WTC11 (cell line): ENCODE results near the gene WDR7.

Source experiments
- ATF2 ChIP-seq: sonication (generic); formaldehyde crosslinking; IDR thresholded peaks from 2 replicates; pipeline ENCODE4 v1.8.1; 2022; ENCODE audit warnings: low read depth, missing genetic modification reagents, borderline replicate concordance
- CTCF ChIP-seq: fragments of 200-600 bp; IDR thresholded peaks from 2 replicates; pipeline ENCODE4 v1.8.0; 2022; ENCODE audit warnings: antibody characterized with exemption
- ELF4 ChIP-seq: sonication (generic); formaldehyde crosslinking; IDR thresholded peaks from 2 replicates; pipeline ENCODE4 v1.8.1; 2022; ENCODE audit warnings: low read depth, mild to moderate bottlenecking, moderate library complexity, missing genetic modification reagents
- HMGA2 ChIP-seq: fragments of 250-450 bp; sonication (Bioruptor Pico); IDR thresholded peaks from 2 replicates; pipeline ENCODE4 v1.4.0; 2021; ENCODE audit warnings: mild to moderate bottlenecking, moderate library complexity
- STAT6 ChIP-seq: sonication (generic); formaldehyde crosslinking; conservative IDR thresholded peaks from 2 replicates; pipeline ENCODE4 v1.8.1; 2023; ENCODE audit warnings: mild to moderate bottlenecking, low read depth, missing genetic modification reagents, moderate library complexity
- ZNF232 ChIP-seq: sonication (generic); formaldehyde crosslinking; IDR thresholded peaks from 2 replicates; pipeline ENCODE4 v1.8.0; 2022; ENCODE audit warnings: mild to moderate bottlenecking, missing genetic modification reagents
- ZNF423 ChIP-seq: fragments of 250-450 bp; sonication (Bioruptor Pico); IDR thresholded peaks from 2 replicates; pipeline ENCODE4 v2.1.2; 2022; ENCODE audit warnings: mild to moderate bottlenecking, moderate library complexity

- TF ChIP-seq ZNF423 (CRISPR knock-in tag), result no peak
- TF ChIP-seq CTCF, result no peak
- TF ChIP-seq HMGA2 (CRISPR knock-in tag), result no peak
- TF ChIP-seq ELF4 (CRISPR knock-in tag), result no peak
- no peak for TF ChIP-seq ATF2 (CRISPR knock-in tag)
- TF ChIP-seq STAT6 (CRISPR knock-in tag), result no peak
- no peak for TF ChIP-seq ZNF232 (CRISPR knock-in tag)
Observed at GRCh38 chr18:56716692-56717146, 65.6 kb downstream of the WDR7 start.
